LNCAP (cell line): ENCODE results near the gene PTPRK.

ENCODE experiments used
- CTCF ChIP-seq: fragments of 450-650 bp; IDR thresholded peaks from 2 replicates; pipeline ENCODE4 v1.5.1; 2017; ENCODE audit warnings: mild to moderate bottlenecking

The PTPRK gene

DNA sequence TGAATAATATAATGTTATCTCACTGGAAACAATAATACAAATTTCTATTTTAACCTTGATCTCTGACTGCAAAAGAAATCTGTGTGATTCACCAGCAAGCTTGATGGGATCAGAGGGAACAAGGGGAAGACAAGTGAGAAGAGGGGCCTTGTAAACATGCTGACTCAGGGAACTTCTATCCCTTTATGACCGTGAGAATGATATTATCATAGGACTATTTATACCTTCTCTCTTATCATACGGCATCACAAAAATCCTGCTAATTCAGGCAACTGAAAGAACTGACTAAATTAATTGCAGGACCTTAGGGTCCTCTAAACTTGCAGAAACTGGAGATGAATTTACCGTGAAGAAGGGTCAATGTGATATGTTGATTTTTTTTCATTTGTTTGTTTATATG lies 173.3 kb downstream of the PTPRK start:
- no peak for TF ChIP-seq CTCF

GRCh38 chr6:128346569-128346968 lies 173.8 kb downstream of the PTPRK start:
- TF ChIP-seq CTCF: no peak

DNA sequence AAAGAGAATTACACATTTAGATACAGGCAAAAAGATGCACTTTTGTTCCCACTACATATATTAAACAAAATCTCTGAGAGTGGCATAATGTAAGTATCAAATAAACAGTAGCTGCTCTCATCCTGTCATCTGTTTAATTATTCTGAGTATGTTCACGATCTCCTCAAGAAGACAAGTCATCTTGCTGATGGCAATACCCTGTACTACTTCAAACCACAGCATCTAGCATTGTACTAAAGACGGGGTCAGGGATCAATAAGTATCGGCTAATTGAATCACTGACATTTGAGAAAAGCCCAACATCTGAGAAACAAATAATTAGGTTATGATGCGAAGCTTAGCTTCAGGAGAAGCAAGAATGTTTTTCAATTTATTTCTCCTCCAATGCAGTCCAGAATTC lies 175.1 kb downstream of the PTPRK start:
- no peak for TF ChIP-seq CTCF

GRCh38 chr6:128343706-128344105 lies 176.7 kb downstream of the PTPRK start:
- no peak for TF ChIP-seq CTCF

- TF ChIP-seq CTCF: no peak
These were observed 180.6 kb downstream of the PTPRK start for GRCh38 chr6:128339635-128340450.

DNA sequence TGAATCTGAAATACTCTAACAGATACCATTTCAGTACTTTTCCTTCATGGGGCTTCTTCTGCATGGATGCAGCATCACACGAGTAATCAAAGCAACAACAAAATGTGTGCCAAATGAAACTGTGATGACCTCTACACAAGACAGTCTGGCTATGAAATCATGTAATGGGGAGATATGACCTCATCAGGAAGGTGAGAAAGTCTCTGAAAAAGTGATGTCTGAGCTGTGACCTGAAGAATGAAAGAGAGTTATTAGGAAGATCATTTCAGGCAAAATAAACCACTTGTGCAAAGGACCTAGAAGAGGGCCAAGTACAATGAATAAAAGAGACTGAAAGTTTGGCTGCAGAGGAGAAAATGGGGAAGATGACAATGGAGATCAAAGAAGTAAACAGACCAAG lies 182.8 kb downstream of the PTPRK start:
- TF ChIP-seq CTCF: no peak

DNA sequence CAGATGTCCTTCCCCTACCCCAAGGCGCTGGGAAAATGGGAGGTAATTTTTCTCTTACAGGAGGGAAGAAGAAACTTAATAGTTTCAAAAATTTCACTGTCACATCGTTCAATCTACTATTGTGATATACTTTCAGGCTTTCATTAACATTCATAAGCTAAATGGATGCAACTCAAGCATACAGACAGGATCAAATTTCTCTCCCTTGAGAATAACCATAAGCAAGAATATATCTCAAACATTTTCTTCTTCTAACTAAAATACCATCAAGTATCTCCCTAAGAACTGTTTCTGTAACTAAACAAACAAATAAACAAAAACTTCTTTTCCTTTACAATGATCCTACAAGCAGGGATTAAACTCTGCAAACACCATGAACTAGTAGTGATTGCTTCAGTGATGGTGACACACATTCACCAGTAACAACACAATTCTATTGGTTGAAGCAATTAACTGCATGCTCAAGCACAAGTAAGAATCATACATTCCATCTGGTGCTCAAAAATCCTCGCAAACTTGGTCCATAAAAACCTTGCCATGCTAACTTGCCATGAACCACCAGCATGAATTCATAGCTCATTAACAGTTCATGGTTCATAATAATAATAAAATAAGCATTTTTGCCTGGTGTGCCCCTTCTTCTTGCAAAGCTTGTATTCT lies 183.8 kb downstream of the PTPRK start:
- no peak for TF ChIP-seq CTCF
